Left kidney (tissue), 2 donors: ENCODE results near the gene ANKRD55. TPM values are rescaled to one million over a fixed set of nuclear protein-coding genes. Genes with fewer than 3 reads are reported as not detected.
"Not testable (repeated sequence)": the region's sequence is repeated elsewhere in the genome, so short reads cannot be mapped to it uniquely, and the experiment has no call there.

Experiments used
- DNase-seq: peaks from one replicate; pipeline ENCODE4 v3.0.0-alpha.2; 2013
- polyA plus RNA-seq: library from polyadenylated mRNA; unstranded; fragments of 120-200 nt; gene quantifications from one replicate; pipeline ENCODE4 v1.2.1, GENCODE V29; 2013; ENCODE audit not compliant: insufficient read length

The ANKRD55 gene
- polyA plus RNA-seq, 1 donor, result 1.1 TPM

DNA sequence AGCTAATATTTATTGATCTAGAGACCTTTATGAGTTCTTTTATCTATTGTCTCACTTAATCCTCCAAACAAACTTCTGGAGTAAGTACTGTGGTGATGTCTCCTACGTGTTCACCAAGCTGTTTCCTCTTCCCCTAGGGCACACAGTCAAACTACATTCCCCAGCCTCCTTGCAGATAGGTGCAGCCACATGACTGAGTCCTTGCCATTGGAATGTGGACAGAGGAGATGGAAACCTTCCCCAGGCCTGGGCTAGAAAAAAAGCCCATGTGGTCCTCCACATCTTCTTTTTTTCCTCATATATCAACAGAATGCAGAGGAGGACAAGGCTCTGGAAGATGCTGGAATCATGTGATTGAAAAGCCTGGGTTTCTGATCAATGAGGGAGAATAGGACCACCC, 88.0 kb downstream of the ANKRD55 start:
- DNase-seq, result no peak

DNA sequence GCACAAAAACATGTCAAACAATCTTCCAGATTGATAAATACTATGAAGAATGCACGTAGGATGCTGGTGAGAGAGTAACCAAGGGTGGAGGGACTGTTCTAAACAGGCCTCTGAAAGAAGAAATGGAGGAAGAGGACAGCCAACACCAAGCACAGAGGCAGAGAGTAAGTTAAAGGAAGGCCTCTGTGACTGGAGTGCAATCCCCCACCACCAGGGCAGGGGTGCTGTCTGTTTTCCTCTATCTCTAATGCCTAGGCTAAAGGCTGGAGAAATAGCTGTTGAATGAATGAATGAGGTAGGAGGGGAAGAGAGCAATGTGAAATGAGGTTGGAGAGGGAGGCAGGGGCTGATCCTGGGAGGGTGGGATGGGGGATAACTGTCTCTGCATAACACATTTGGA, 88.9 kb downstream of the ANKRD55 start:
- no peak for DNase-seq

DNA sequence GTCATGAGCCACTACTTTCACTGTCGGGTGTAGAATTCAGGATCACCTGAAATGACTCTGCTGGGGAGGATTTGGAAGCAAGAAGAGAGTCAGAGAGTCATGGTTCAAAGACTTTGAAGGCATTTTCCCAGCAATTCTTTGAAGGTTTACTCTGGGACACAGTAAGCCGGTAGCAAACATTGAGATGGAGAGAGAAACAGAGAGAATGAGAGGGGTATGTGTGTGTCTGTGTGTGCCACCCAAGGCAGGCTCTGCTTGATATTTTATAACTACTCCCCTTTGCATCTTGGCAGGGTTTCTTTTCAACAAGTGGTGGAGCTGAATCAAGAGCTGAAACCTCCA, 89.8 kb downstream of the ANKRD55 start:
- DNase-seq, result no peak

DNA sequence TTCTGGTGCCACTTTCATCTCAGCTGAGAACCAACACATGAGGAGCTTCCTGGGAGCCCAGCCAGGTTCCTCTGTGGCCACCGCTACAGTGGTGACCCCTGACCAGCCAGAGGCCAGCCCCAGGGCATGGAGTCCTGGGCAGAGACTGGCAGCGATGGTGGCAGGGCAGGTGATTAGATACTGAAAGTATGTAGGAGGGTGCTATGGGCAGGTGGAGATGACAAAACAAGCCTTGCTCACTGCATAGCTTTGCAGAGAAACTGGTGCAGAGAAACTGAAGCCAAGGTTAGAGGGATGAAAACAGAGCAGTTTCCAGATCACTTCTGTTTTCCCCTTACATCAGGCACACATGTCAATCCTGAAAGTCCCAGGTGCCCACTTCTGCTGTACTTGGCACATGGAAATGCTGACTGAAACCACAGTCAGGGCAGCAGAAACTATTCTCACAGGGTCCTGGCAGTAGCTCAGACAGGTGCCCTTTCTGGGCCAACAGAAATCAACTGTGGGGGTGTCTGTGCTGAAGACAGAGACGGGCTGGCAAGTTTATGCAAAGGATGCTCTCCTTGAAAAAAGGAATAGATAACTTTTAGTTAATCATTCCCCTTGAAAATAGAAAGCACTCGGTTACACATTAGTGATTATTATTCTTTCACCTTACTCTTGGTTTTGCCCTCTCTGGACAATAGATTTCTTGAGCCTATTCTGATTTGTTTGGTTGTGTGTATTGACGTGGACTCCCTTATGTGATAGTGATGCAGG, 90.3 kb downstream of the ANKRD55 start:
- DNase-seq, result no peak

DNA sequence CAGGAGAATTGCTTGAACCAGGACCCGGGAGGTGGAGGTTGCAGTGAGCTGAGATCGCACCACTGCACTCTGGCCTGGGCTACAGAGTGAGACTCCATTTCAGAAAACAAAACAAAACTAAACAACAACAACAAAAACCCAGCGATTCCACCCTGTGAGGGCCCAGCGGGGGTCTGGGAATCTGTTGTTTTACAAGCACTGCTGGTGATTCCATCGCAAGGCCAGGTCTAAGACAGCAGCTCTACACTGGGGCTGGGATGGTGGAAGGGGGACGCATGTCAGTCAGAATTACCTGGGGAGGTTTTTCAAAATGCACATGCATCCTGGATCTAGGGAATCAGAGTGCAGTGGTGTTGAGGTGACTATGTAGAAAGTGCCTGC, 90.9 kb downstream of the ANKRD55 start:
- DNase-seq, result no peak

DNA sequence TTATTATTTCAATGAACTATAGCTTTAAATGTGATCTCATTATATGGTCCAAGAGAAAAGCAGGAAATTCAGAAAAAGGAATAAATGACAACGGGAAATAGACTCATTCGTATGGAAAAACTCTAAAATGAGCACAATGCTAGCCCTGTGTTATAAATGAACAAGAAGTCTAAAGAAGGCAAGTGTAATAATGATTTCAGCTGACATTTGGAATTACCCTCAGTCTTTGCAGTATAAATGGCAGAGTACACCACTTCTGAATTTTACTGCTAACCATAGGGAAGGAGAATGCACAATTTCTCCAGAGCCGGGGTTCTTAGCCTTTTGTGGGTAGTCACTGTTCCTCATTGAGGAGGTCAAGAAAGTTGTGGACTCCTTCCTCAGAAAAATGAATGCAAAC, 93.1 kb downstream of the ANKRD55 start:
- no peak for DNase-seq

DNA sequence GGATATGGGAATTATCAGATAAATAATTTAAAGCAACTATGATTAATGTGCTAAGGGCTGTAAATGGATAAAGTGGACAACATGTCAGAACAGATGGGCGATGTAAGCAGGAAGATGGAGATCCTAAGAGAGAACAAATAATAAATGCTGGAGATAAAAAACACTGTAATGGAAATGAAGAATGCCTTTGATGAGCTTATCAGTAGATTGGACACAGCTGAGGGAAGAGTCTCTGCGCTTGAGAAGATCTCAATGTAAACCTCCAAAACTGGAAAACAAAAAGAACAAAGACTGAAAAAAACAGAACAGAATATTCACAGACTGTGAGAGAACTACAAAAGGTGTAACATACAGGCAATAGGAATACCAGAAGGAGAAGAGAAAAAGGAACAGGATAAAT, 102.5 kb downstream of the ANKRD55 start:
- DNase-seq, result no peak

DNA sequence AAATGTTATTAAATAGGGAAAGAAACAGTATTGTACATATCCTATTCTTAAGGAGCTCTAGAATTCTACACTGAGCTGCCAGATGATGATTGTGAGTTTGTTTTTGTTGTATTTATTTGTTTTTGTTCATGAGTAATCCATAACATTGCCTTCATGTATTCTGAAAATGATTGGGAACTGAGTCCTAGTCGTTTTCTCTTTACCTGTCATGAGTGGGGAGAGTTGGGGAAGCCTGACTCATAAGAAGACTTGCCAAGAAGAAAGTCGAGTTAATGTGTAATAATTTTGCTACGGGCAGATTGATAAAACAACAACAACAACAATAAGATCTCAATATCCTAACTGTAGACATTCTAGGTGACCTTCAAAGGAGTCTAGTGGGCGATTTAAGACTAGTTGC, 103.8 kb downstream of the ANKRD55 start:
- DNase-seq, result no peak

DNA sequence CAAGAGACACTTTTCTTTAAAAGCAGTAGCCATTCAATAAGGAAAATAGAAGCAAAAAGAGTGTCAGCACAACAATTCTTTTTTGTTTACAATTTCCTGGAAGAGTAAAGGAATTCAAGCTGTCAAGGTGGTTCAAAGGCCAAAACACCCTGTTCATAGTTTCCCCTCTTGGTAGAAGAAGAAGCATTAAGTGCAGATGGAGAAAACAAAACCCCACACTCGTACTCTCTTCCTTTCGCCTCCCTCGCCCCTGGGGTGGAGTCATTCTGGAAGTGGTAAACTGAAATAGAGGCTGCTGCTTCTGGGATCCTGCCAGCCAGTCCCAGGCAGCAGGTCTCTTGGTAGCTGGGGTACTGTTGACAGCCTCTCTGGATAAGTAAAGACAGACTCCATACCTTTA, 105.0 kb downstream of the ANKRD55 start:
- no peak for DNase-seq

DNA sequence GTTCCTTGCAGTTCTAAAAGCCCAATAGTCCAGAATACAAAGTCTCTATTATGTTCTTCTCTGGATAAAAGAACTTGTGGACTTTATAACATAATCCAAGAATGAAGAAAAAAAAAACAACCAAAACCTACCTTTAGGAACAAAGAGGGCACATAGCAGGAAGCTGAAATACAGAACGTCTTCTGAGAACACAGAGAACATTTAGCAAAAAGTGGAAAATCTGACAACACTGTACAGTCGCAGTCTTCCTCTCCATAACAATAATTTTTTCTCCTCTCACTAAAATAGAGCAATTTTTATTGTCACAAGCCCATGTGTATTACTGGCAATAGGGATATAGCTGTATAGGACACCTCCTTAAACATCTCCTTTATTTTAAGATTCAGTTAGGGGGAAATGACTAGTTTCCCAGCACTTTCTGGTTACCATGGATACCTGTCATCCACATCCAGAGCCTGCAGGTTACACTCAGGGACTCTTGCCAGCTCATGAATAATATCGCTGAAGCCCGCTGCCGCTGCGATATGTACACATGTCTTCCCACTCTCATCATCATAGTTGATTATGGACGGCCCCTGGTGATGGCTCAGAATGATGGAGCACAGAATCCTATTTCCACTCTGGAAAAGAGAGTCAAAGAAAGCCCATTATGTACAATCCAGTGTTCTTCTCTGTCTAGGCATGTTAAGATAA, 106.5 kb downstream of the ANKRD55 start:
- no peak for DNase-seq

DNA sequence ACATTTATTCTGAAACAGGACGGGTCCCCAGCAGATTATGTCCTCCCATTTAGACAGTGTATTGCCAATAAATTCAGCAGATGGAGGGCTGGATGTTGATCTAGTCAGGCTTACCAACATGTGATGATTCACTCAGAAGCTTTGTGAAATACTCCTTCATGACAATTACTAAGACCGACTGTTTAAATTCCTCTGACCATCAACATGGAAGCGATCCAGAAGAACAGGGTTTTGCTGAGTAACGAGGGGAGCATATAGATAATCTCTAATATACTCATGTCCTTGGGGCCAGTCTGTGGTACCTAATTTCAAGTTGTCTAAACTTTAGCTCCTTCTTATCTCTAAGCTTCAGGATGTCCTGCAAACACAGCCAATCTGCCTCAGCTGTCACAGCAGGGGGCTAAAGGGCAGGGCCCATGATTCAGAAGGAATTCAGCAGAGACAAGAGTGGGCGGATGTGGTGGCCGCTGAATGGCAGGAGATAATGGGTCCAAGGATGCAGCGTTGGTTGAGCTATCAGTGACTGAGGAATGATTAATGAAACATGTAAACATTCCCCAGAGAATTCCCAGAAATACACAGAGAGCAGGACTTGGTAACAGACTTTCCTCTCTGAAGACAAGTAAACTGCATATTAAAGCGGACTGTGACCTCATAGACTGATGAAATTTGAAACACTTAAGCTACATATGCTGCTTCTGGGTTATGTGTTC, 109.4 kb downstream of the ANKRD55 start:
- DNase-seq, result no peak

DNA sequence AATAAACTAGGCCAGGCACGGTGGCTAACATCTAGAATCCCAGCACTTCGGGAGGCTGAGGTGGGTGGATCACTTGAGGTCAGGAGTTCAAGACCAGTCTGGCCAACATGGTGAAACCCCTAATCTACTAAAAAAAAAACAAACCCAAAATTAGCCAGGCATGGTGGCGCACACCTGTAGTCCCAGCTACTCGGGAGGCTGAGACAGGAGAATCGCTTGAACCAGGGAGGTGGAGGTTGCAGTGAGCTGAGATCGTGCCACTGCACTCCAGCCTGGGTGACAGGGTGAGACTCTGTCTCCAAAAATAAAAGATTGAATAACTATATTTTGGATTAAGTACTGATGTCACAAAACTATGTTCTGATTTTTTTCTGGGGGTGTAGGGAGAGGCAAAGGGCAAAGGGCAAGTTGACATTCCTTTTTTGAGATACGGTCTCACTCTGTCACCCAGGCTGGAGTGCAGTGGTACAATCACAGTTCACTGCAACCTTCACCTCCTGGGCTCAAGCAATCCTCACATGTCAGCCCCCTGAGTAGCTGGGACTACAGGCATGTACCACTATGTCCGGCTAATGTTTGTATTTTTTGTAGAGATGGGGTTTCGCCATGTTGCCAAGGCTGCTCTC, 110.7 kb downstream of the ANKRD55 start:
- DNase-seq, result not testable (repeated sequence)

DNA sequence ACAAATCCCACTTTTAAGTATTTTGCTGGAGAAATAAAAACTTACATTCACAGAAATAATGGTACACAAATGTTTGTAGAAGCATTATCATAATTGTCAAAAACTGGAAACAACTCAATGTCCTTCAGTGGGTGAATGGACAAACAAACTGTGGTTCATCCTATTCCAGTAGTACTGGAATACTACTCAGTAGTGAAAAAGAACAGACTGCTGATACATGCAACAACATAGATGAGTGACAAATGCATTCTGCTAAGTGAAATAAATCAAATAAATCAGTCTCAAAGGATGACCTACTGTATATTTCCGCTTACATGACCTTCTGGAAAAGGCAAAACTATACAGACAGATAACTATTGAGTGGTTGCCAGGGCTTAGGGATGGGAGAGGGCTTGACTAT, 114.1 kb downstream of the ANKRD55 start:
- DNase-seq, result no peak

DNA sequence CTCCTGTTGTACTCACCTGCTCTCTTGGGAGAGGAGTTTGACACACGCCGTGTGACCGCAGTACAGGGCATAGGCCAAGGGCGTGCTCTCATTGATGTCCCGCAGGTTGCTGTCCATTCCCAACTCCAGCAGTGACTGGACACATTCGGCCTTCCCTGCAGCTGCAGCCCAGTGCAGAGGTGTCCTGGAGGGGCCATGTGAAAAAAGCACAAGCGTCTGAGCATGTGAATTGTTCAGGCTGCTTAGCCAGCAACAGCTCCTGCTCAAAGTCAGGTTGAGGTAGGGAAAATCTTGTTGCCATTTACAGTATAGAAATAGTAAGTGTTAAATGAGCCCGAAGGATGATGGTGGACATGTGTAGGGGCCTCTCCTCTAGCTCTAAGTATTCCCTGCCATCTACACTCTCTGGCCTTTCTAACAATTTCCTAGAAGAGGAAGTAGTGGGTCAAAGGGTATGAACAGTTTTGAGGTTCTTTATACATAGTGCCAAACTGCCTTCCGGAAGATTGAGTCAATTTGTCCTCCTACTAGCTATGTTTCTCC, 116.5 kb downstream of the ANKRD55 start:
- no peak for DNase-seq

DNA sequence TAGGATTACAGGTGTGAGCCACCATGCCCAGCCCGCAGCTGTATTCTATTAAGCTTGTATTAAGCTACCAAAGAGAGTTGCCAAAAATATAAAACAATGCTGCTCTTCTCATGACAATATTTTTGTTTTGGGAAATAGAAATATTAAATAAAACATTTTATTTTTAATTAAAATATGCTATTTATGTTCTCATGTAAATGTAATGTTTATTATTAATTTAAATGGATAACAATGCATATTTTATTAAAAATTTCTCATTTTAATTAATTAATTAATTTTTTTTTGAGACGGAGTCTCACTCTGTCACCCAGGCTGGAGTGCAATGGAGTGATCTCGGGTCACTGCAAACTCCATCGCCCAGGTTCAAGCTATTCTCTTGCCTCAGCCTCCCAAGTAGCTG, 117.5 kb downstream of the ANKRD55 start:
- DNase-seq, result no peak

DNA sequence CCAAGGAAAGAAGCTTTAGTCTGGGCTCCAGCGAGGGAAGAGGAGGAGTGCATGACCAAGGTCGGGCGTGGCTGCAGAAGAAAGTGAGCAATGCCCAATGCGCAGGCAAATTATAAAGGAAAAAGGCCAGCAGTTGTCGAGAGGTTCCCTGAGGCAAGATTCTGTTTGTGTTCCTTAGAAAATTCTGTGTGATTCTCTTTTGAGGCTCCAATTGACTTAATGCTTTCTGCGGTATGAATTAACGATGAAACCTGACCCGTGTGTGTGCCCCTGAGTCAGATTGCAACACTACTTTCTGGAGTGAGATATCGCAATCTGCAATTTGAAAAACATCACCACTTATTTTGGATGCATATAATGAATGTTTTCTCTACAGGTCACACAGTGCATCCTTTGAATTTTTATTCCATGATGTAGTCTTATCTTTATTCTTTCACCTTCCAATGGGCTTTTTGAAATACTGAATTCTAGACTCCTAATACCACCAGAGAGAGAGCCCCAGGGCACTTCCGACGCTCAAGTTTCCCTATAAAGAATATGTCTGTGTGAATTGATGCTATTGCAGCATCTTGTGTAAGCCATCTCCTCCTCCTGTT, 120.5 kb downstream of the ANKRD55 start:
- DNase-seq, result no peak

DNA sequence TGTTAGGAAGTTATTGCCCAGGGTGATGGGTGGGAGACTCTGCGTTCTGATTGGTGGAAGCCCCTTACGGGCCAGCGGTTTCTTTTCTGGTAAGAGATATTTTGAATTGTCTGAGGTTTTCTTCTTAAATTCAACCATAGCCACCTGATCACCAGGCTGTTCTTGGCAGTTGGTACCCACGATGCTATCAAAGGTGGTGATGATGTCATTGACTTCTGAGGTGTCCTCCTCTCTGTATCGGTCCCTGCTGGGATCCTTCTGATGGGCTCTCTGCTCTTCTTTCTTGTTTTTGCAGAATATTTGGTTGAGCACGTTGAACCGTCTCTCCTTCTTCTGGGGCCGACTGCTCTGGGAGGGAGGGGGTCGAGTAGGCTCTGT, 121.7 kb downstream of the ANKRD55 start:
- DNase-seq, result no peak

DNA sequence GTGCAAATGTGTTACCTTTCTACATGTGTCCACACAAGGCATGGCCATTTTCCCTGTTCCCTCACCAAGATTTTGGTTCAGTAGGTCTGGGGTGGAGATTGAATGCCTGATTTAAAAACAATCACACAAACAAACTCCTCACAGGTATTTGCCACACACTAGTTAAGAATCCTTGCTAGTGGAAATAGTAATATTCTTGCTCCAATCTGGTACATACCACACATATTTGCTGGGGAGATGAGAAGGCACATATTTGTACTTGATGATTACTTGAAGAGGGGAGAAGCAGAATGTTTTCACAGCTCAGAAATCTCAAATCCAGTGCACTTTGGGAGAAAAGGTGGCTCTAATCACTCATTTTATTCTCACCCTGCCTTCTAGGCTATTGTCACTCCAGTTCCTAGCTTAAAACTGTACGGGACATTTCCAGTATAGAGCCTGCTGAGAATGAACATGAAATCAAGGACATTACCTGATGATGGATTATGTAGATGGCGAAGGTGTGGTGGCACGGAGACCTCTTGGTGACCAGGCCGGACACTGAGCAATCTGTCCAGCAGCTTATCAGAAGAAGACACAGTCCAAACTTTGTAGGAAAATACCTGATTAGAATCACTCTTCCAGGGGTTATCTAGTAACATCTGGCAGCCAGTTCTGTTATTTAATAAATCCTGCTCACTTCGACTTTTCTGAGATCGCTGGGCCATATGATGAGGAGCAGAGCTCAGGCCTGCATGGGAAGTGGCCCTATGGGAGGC, 122.3 kb downstream of the ANKRD55 start:
- no peak for DNase-seq

DNA sequence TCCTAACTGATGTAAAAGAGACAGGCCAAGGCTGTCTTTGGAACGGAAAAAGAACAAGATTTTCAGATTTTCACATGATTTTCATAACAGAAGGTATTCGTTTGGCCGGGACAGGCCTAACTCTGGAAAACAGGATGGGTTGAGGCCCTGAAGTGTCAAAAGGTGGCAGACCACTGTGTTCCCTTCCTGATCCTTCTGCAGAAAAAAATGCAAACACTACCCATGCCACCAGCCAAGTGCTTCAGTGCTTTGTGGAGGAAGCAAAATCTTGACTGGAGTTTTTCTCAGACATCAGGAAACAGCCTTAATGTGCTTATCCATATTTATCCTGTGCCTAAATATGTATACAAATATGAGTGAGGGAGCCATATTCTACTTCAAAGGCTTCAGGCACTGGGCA, 124.9 kb downstream of the ANKRD55 start:
- no peak for DNase-seq

DNA sequence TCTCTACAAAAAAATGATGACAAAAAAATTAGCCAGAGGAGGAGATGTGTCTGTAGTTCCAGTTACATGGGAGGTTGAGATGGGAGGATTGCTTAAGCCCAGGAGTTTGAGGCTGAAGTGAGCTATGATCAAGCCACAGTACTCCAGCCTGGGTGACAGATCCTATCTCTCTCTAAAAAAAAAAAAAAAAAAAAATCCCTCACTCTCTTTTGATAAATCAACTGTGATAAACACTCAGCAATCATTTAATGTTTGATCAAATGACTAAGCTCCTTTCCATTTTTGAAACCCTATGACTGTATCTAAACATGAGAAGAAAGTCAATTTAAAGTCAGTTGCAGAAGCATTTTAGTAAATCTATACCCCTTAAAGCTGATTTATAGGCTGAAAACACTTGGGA, 126.3 kb downstream of the ANKRD55 start:
- DNase-seq, result no peak

DNA sequence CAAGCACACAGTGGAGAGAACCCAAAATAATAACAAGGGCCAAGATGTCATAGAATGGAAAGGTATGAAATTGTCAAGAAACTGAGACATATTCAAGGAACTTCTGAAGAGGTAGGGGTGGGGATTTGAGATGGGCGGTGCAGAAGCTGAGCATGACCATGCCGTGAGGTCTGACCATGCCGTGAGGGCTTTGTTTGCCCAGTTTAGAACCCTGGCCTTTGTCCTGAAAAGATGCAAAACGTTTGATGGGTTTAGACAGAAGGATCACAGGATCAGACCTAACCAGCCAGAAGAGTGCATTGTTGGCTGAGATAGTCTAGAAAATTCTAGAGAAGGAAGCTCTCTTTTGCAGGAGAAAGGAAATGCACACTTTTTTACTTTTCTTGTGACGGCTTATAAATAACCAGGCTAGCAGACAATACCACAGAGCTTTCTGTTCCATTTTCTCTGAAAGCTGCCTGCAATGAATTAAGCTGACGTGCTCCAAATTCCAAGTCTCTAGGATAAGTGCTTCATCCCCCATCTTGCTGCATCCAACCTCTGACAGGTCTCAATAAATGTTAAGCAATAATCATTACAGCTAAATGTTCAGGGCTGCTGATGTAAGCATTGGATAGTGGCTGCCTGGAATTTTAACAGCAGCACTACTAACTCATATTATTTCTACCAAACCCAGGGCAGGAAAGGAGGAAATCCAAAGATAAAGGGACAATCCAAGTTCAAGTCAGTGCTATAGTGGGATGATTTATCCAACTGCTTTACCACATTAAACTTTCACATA, 127.4 kb downstream of the ANKRD55 start:
- DNase-seq, result no peak
